Neural progenitor cell (in vitro differentiated cells): ENCODE results near the gene BBS9. TPM values are rescaled to one million over a fixed set of nuclear protein-coding genes. Genes with fewer than 3 reads are reported as not detected.

Source experiments
- DNase-seq: peaks from one replicate; pipeline ENCODE4 v3.0.0-alpha.2; 2016; ENCODE audit warnings: low spot score
- H2AFZ ChIP-seq: fragments of 200-600 bp; sonication (generic); replicated peaks from 2 replicates; pipeline ENCODE4 v1.6.1; 2016; ENCODE audit warnings: antibody characterized with exemption
- H3F3A ChIP-seq: fragments of 200-600 bp; sonication (generic); 2 replicates; pipeline ENCODE4 v1.6.1; 2016; ENCODE audit warnings: antibody characterized with exemption, low read depth
- H3K27ac ChIP-seq: fragments of 200-600 bp; sonication (generic); 2 replicates; pipeline ENCODE4 v1.5.1; 2016; ENCODE audit warnings: mild to moderate bottlenecking
- H3K27me3 ChIP-seq: fragments of 200-600 bp; sonication (generic); 2 replicates; pipeline ENCODE4 v1.6.1; 2016; ENCODE audit warnings: mild to moderate bottlenecking, moderate library complexity
- H3K36me3 ChIP-seq: fragments of 200-600 bp; sonication (generic); 2 replicates; pipeline ENCODE4 v1.5.1; 2016
- H3K4me1 ChIP-seq: fragments of 200-600 bp; sonication (generic); 2 replicates; pipeline ENCODE4 v1.6.1; 2016; ENCODE audit warnings: mixed run types
- H3K4me2 ChIP-seq: fragments of 200-600 bp; sonication (generic); 2 replicates; pipeline ENCODE4 v1.6.1; 2016
- H3K4me3 ChIP-seq: fragments of 200-600 bp; sonication (generic); 2 replicates; pipeline ENCODE4 v1.5.1; 2016
- H3K79me2 ChIP-seq: fragments of 200-600 bp; sonication (generic); 2 replicates; pipeline ENCODE4 v1.6.1; 2016; ENCODE audit warnings: low read depth
- H3K9ac ChIP-seq: fragments of 200-600 bp; sonication (generic); 2 replicates; pipeline ENCODE4 v1.6.1; 2016
- H3K9me3 ChIP-seq: fragments of 200-600 bp; sonication (generic); 2 replicates; pipeline ENCODE4 v1.5.1; 2016; ENCODE audit warnings: low read depth
- H4K20me1 ChIP-seq: fragments of 200-600 bp; sonication (generic); 2 replicates; pipeline ENCODE4 v1.6.1; 2016; ENCODE audit warnings: low read depth
- H3K27ac Mint-ChIP-seq: 3 replicates; pipeline ENCODE4 v1.8.0; 2021; ENCODE audit warnings: mixed read lengths
- H3K27me3 Mint-ChIP-seq: 2 replicates; pipeline ENCODE4 v1.8.0; 2022; ENCODE audit warnings: low read depth, mild to moderate bottlenecking, inconsistent platforms, moderate library complexity, mixed read lengths; ENCODE audit not compliant: insufficient read depth
- H3K36me3 Mint-ChIP-seq: 3 replicates; pipeline ENCODE4 v1.8.0; 2021; ENCODE audit warnings: mixed read lengths
- H3K4me1 Mint-ChIP-seq: 3 replicates; pipeline ENCODE4 v1.8.0; 2021; ENCODE audit warnings: mixed read lengths
- H3K4me3 Mint-ChIP-seq: 3 replicates; pipeline ENCODE4 v1.8.0; 2021; ENCODE audit warnings: mild to moderate bottlenecking, moderate library complexity, mixed read lengths
- H3K9me3 Mint-ChIP-seq: 3 replicates; pipeline ENCODE4 v1.8.0; 2020; ENCODE audit warnings: mixed read lengths
- CTCF ChIP-seq: fragments of 200-600 bp; sonication (generic); IDR thresholded peaks from 2 replicates; pipeline ENCODE4 v1.5.1; 2017; ENCODE audit warnings: antibody characterized with exemption, mild to moderate bottlenecking
- EZH2 ChIP-seq: fragments of 200-600 bp; sonication (generic); IDR thresholded peaks from 2 replicates; pipeline ENCODE4 v1.6.1; 2017; ENCODE audit warnings: antibody characterized with exemption, mild to moderate bottlenecking, moderate library complexity
- EZH2phosphoT487 ChIP-seq: fragments of 200-600 bp; sonication (generic); IDR thresholded peaks from 2 replicates; pipeline ENCODE4 v1.6.1; 2017; ENCODE audit warnings: antibody characterized with exemption
- total RNA-seq: library from RNA; depleted of rRNA; stranded (reverse); fragments of >200 nt; gene quantifications from 2 replicates; pipeline ENCODE4 v1.2.3, GENCODE V29; 2015; ENCODE audit warnings: low replicate concordance

Gene BBS9
- total RNA-seq, 1 donor from 2014 or later = 40.3 TPM

- no peaks in the 10 kb centered on the region for H3F3A ChIP-seq
- H2AFZ ChIP-seq = no peak overlapping the region
- no peaks in the 10 kb centered on the region for H3K79me2 ChIP-seq
- H3K27me3 ChIP-seq = no peaks in the 10 kb centered on the region
- no peaks in the 10 kb centered on the region for H3K27me3 Mint-ChIP-seq
- H3K36me3 Mint-ChIP-seq = peaks cover 4% of the 10 kb centered on the region
- no peak overlapping the region for H3K4me2 ChIP-seq
- no peaks in the 10 kb centered on the region for H3K36me3 ChIP-seq
- H3K4me3 ChIP-seq = no peak overlapping the region
- no peak overlapping the region for H3K27ac ChIP-seq
- no peak overlapping the region for H3K27ac Mint-ChIP-seq
- H3K4me3 Mint-ChIP-seq = no peak overlapping the region
- H3K9ac ChIP-seq = no peak overlapping the region
- peaks cover 2% of the 10 kb centered on the region for H3K4me1 Mint-ChIP-seq
- no peaks in the 10 kb centered on the region for H3K4me1 ChIP-seq
- no peak for DNase-seq
- TF ChIP-seq EZH2phosphoT487 = no peak
- no peak for TF ChIP-seq CTCF
- TF ChIP-seq EZH2 = no peak
- H3K9me3 Mint-ChIP-seq = peaks cover 4% of the 10 kb centered on the region
- no peaks in the 10 kb centered on the region for H3K9me3 ChIP-seq
- no peaks in the 10 kb centered on the region for H4K20me1 ChIP-seq
Observed at GRCh38 chr7:33392148-33392547, 262.8 kb downstream of the BBS9 start.

GRCh38 chr7:33393770-33394169 lies 264.4 kb downstream of the BBS9 start:
- Mint-ChIP-seq H3K36me3 (peaks cover 4% of the 10 kb centered on the region), H3K9me3 (peaks cover 8% of the 10 kb centered on the region), H3K27me3 (peaks cover 3% of the 10 kb centered on the region), H3K4me1 (peaks cover 2% of the 10 kb centered on the region), H3K27ac (no peak overlapping the region), H3K4me3 (no peak overlapping the region)
- DNase-seq = no peak
- H3K36me3 ChIP-seq = no peaks in the 10 kb centered on the region
- H3K4me1 ChIP-seq = no peaks in the 10 kb centered on the region
- H3F3A ChIP-seq = no peaks in the 10 kb centered on the region
- H2AFZ ChIP-seq = no peak overlapping the region
- no peaks in the 10 kb centered on the region for H4K20me1 ChIP-seq
- TF ChIP-seq EZH2phosphoT487 (no peak), CTCF (no peak), EZH2 (no peak)
- H3K4me3 ChIP-seq = no peak overlapping the region
- no peaks in the 10 kb centered on the region for H3K9me3 ChIP-seq
- H3K79me2 ChIP-seq = no peaks in the 10 kb centered on the region
- no peaks in the 10 kb centered on the region for H3K27me3 ChIP-seq
- no peak overlapping the region for H3K4me2 ChIP-seq
- H3K9ac ChIP-seq = no peak overlapping the region
- H3K27ac ChIP-seq = no peak overlapping the region

GRCh38 chr7:33395340-33395739 lies 266.0 kb downstream of the BBS9 start:
- no peak overlapping the region for H3K27ac Mint-ChIP-seq

More at GRCh38 chr7:33395340-33395739, 266.0 kb downstream of the BBS9 start:
- no peaks in the 10 kb centered on the region for H3F3A ChIP-seq
- no peaks in the 10 kb centered on the region for H3K36me3 ChIP-seq
- H3K9me3 Mint-ChIP-seq = peaks cover 8% of the 10 kb centered on the region
- no peaks in the 10 kb centered on the region for H4K20me1 ChIP-seq
- DNase-seq = no peak
- no peak for TF ChIP-seq EZH2phosphoT487
- no peak for TF ChIP-seq CTCF
- TF ChIP-seq EZH2 = no peak
- no peak overlapping the region for H3K9ac ChIP-seq
- no peak overlapping the region for H3K4me2 ChIP-seq
- peaks cover 3% of the 10 kb centered on the region for H3K27me3 Mint-ChIP-seq
- H3K4me1 Mint-ChIP-seq = peaks cover 2% of the 10 kb centered on the region
- no peaks in the 10 kb centered on the region for H3K9me3 ChIP-seq
- no peak overlapping the region for H2AFZ ChIP-seq
- H3K27ac ChIP-seq = no peak overlapping the region
- peaks cover 4% of the 10 kb centered on the region for H3K36me3 Mint-ChIP-seq
- no peaks in the 10 kb centered on the region for H3K4me1 ChIP-seq
- no peaks in the 10 kb centered on the region for H3K27me3 ChIP-seq
- no peaks in the 10 kb centered on the region for H3K79me2 ChIP-seq
- no peak overlapping the region for H3K4me3 Mint-ChIP-seq
- H3K4me3 ChIP-seq = no peak overlapping the region
